Measurements from ENCODE around the gene HMBS. TPM values are rescaled to one million over a fixed set of nuclear protein-coding genes. Genes with fewer than 3 reads are reported as not detected.

HMBS gene
- total RNA-seq, 1 experiment from 2014 or later: 61.6 TPM

GRCh38 chr11:119125821-119126220 is 41.1 kb downstream of the HMBS start:
- no peak for DNase-seq (ENCODE audit: low read depth, low spot score)
- no TSS peak for BruUV-seq (replicated peaks)
- H3K4me3 ChIP-seq (ENCODE audit: low read depth in 2 of 2, low read length in 2 of 2): no peak overlapping the region
- ChIA-PET CTCF (interaction anchor here (0.7 kb wide), 1 partner anchor 26 kb away, joined by 7 read pairs; no protein-coding TSS in a partner anchor), POLR2A (interaction anchor here (0.6 kb wide), 1 partner anchor 95 kb away, joined by 5 read pairs; no protein-coding TSS in a partner anchor)
- peaks cover 6% of the 10 kb centered on the region for H3K4me1 ChIP-seq (ENCODE audit: control insufficient read depth, insufficient read depth, low read length)
- no peak for ATAC-seq
- H3K27ac ChIP-seq (ENCODE audit: low read length): no peak overlapping the region
- H3K9me3 ChIP-seq (ENCODE audit: control insufficient read depth, insufficient read depth, low read depth, low read length): no peaks in the 10 kb centered on the region
- TF ChIP-seq REST (IDR thresholded peaks at IDR 0.05; ENCODE audit: insufficient read depth in 1 of 2, low read depth in 2 of 2, low read length in 1 of 2): no peak
- TF ChIP-seq CTCF (IDR thresholded peaks at IDR 0.05): no peak
- TF ChIP-seq SIN3A (IDR thresholded peaks at IDR 0.05; ENCODE audit: borderline replicate concordance, insufficient read depth, low read depth, low read length): no peak
- no peak for TF ChIP-seq POLR2AphosphoS5 (IDR thresholded peaks at IDR 0.05; ENCODE audit: low read depth, low read length)
- no peak for TF ChIP-seq TCF7L2 (IDR thresholded peaks at IDR 0.05; ENCODE audit: low read depth, low read length)
- in situ Hi-C loops (cut with HindIII; ENCODE audit: low pct_unique_long_range_greater_than_20kb, low sequenced_read_pairs): no loop called here
- intact Hi-C loops (cut with micrococcal nuclease; ENCODE audit: unreplicated experiment): no loop called here
- no peaks in the 10 kb centered on the region for H3K27me3 ChIP-seq (ENCODE audit: control insufficient read depth, insufficient read depth, low read length)
- peaks cover 9% of the 10 kb centered on the region for H3K36me3 ChIP-seq (ENCODE audit: control insufficient read depth, insufficient read depth, low read length)

GRCh38 chr11:119126675-119127268 is 42.1 kb downstream of the HMBS start:
- intact Hi-C loops (cut with micrococcal nuclease; ENCODE audit: unreplicated experiment) (no loop called here), in situ Hi-C loops (cut with HindIII; ENCODE audit: low pct_unique_long_range_greater_than_20kb, low sequenced_read_pairs) (no loop called here)
- 0 out of 2 replicates have a peak, but pooled peaks have one; percentile 9 for TF ChIP-seq POLR2AphosphoS5 (IDR thresholded peaks at IDR 0.05; ENCODE audit: low read depth, low read length)
- no peak for TF ChIP-seq SIN3A (IDR thresholded peaks at IDR 0.05; ENCODE audit: borderline replicate concordance, insufficient read depth, low read depth, low read length)
- DNase-seq (ENCODE audit: low read depth, low spot score) (no peak), ATAC-seq (no peak)
- POLR2A ChIA-PET: no interaction called here
- Histone ChIP-seq H3K27ac (ENCODE audit: low read length) (no peak overlapping the region), H3K36me3 (ENCODE audit: control insufficient read depth, insufficient read depth, low read length) (peaks cover 7% of the 10 kb centered on the region), H3K27me3 (ENCODE audit: control insufficient read depth, insufficient read depth, low read length) (no peaks in the 10 kb centered on the region), H3K9me3 (ENCODE audit: control insufficient read depth, insufficient read depth, low read depth, low read length) (no peaks in the 10 kb centered on the region), H3K4me3 (ENCODE audit: low read depth in 2 of 2, low read length in 2 of 2) (no peak overlapping the region), H3K4me1 (ENCODE audit: control insufficient read depth, insufficient read depth, low read length) (peaks cover 6% of the 10 kb centered on the region)
- CTCF ChIA-PET: interaction anchor here (0.6 kb wide), 1 partner anchor 25 kb away, joined by 3 read pairs; the partner anchor contains the start of gene DPAGT1
- no TSS peak for BruUV-seq (replicated peaks)

- ChIA-PET POLR2A (no interaction called here), CTCF (interaction anchor here (0.6 kb wide), 1 partner anchor 9 kb away, joined by 3 read pairs; the partner anchor contains the start of gene HINFP)
- intact Hi-C loops (cut with micrococcal nuclease; ENCODE audit: unreplicated experiment) (no loop called here), in situ Hi-C loops (cut with HindIII; ENCODE audit: low pct_unique_long_range_greater_than_20kb, low sequenced_read_pairs) (no loop called here)
- Histone ChIP-seq H3K9me3 (ENCODE audit: control insufficient read depth, insufficient read depth, low read depth, low read length) (no peaks in the 10 kb centered on the region), H3K27ac (ENCODE audit: low read length) (no peak overlapping the region), H3K27me3 (ENCODE audit: control insufficient read depth, insufficient read depth, low read length) (no peaks in the 10 kb centered on the region), H3K4me1 (ENCODE audit: control insufficient read depth, insufficient read depth, low read length) (no peaks in the 10 kb centered on the region), H3K36me3 (ENCODE audit: control insufficient read depth, insufficient read depth, low read length) (peaks cover 10% of the 10 kb centered on the region), H3K4me3 (ENCODE audit: low read depth in 2 of 2, low read length in 2 of 2) (no peak overlapping the region)
- TF ChIP-seq CTCF (IDR thresholded peaks at IDR 0.05): no peak
- TF ChIP-seq SIN3A (IDR thresholded peaks at IDR 0.05; ENCODE audit: borderline replicate concordance, insufficient read depth, low read depth, low read length): no peak
- no peak for TF ChIP-seq REST (IDR thresholded peaks at IDR 0.05; ENCODE audit: insufficient read depth in 1 of 2, low read depth in 2 of 2, low read length in 1 of 2)
- no peak for TF ChIP-seq POLR2AphosphoS5 (IDR thresholded peaks at IDR 0.05; ENCODE audit: low read depth, low read length)
- TF ChIP-seq TCF7L2 (IDR thresholded peaks at IDR 0.05; ENCODE audit: low read depth, low read length): no peak
- ATAC-seq (no peak), DNase-seq (ENCODE audit: low read depth, low spot score) (no peak)
- no TSS peak for BruUV-seq (replicated peaks)
Observed at GRCh38 chr11:119130662-119131061, 46.0 kb downstream of the HMBS start.
